Sigmoid colon (tissue), 7 donors: ENCODE data around the gene DYRK1A. TPM values are rescaled to one million over a fixed set of nuclear protein-coding genes. Genes with fewer than 3 reads are reported as not detected.
"Not testable (repeated sequence)": the region's sequence is repeated elsewhere in the genome, so short reads cannot be mapped to it uniquely, and the experiment has no call there.

ENCODE experiments used
- DNase-seq: peaks from one replicate; pipeline ENCODE4 v3.0.0-alpha.2; 2019
- H3K27ac ChIP-seq, 4 donors: fragments of 200-600 bp; sonication (generic); one replicate each; pipeline ENCODE4 v1.5.1; 2016 to 2019; ENCODE audit warnings: mild to moderate bottlenecking in 1 of 4
- H3K27me3 ChIP-seq, 3 donors: fragments of 200-600 bp; sonication (generic); one replicate each; pipeline ENCODE4 v1.5.1; 2019; ENCODE audit warnings: mild to moderate bottlenecking in 1 of 3
- H3K36me3 ChIP-seq, 4 donors: fragments of 200-600 bp; sonication (generic); one replicate each; pipeline ENCODE4 v1.5.1; 2016 to 2019
- H3K4me1 ChIP-seq, 4 donors: fragments of 200-600 bp; sonication (generic); one replicate each; pipeline ENCODE4 v1.5.1; 2017 to 2019
- H3K4me3 ChIP-seq, 4 donors: fragments of 200-600 bp; sonication (generic); one replicate each; pipeline ENCODE4 v1.5.1; 2017 to 2019; ENCODE audit warnings: mild to moderate bottlenecking in 2 of 4, moderate library complexity in 1 of 4
- H3K9me3 ChIP-seq, 4 donors: fragments of 200-600 bp in 3 of 4; sonication (generic) in 3 of 4; one replicate each; pipeline versions ENCODE4 v1.5.1 to v1.6.1; 2013 to 2019
- CTCF ChIP-seq, 4 experiments: fragments of 450-650 bp in 3 of 4; fragments of 200-600 bp in 1 of 4; IDR thresholded peaks; one replicate each; pipeline ENCODE4 v1.5.1; 2016 to 2019; ENCODE audit warnings: antibody characterized with exemption in 4 of 4, mild to moderate bottlenecking in 3 of 4, moderate library complexity in 2 of 4
- EP300 ChIP-seq, 4 donors: sonication (generic); formaldehyde crosslinking; IDR thresholded peaks; one replicate each; pipeline ENCODE4 v1.6.1; 2017; ENCODE audit warnings: antibody characterized with exemption in 4 of 4
- POLR2A ChIP-seq, 2 donors: fragments of 450-650 bp; IDR thresholded peaks; one replicate each; pipeline ENCODE4 v1.6.1; 2016; ENCODE audit warnings: antibody characterized with exemption in 2 of 2, mild to moderate bottlenecking in 2 of 2, moderate library complexity in 2 of 2
- POLR2AphosphoS5 ChIP-seq, 4 donors: sonication (generic); formaldehyde crosslinking; IDR thresholded peaks; one replicate each; pipeline ENCODE4 v1.6.1; 2017; ENCODE audit warnings: antibody characterized with exemption in 4 of 4
- WGBS, 2 donors: extraction: QIAGEN DNeasy Blood & Tissue Kit; methylation state at CpG; one replicate each; pipeline ENCODE4 v1.1.7; 2013; 5-methylcytosine and 5-hydroxymethylcytosine counted together
- intact Hi-C: fragments of 100-400 bp; cut with DNase I; formaldehyde crosslinking; loops from one replicate; pipeline ENCODE4 v1.15.1; 2023
- polyA plus RNA-seq, 3 donors: library from polyadenylated mRNA; stranded (reverse); fragments of 200-250 nt; gene quantifications; one replicate each; pipeline ENCODE4 v1.2.3, GENCODE V29; 2013
- total RNA-seq, 4 donors: library from RNA; depleted of rRNA; stranded (reverse); fragments of >200 nt; gene quantifications; one replicate each; pipeline ENCODE4 v1.1.0, GENCODE V29; 2016
- donor health status: healthy with polysubstance abuse.
- donor health status: Bipolar disorder and iron deficiency.
- donor health status: healthy.

The DYRK1A gene
- total and polyA plus RNA-seq, 7 donors: 11.4 to 74.1 (median 62.9) TPM

GRCh38 chr21:37535130-37535529, 168.6 kb downstream of the DYRK1A start:
- Histone ChIP-seq H3K4me3 (no peak overlapping the region), H3K4me1 (peaks cover 2 to 9% (median 8%) of the 10 kb centered on the region in 4 donors), H3K9me3 (peaks cover 0 to 8% (median 2%) of the 10 kb centered on the region in 4 donors), H3K36me3 (no peaks in the 10 kb centered on the region), H3K27me3 (peaks cover 0 to 7% (median 0%) of the 10 kb centered on the region in 3 donors), H3K27ac (no peak overlapping the region)
- WGBS, 2 donors: 90 to 93% methylated on average over 3 of the region's 3 CpGs
- no peak for DNase-seq
- TF ChIP-seq EP300 (IDR thresholded peaks at IDR 0.05): no peak
- no peak for TF ChIP-seq POLR2AphosphoS5 (IDR thresholded peaks at IDR 0.05)
- TF ChIP-seq CTCF (IDR thresholded peaks at IDR 0.05): no peak
- no peak for TF ChIP-seq POLR2A (IDR thresholded peaks at IDR 0.05)
- intact Hi-C loops: no loop called here

GRCh38 chr21:37535672-37536071, 169.1 kb downstream of the DYRK1A start:
- TF ChIP-seq POLR2A (IDR thresholded peaks at IDR 0.05): no peak
- TF ChIP-seq POLR2AphosphoS5 (IDR thresholded peaks at IDR 0.05): no peak
- 87 to 91% methylated on average over 7 of the region's 7 CpGs for WGBS, 2 donors
- Histone ChIP-seq H3K27ac (no peak overlapping the region), H3K4me1 (peaks cover 2 to 9% (median 7%) of the 10 kb centered on the region in 4 donors), H3K27me3 (peaks cover 0 to 7% (median 0%) of the 10 kb centered on the region in 3 donors), H3K4me3 (no peak overlapping the region), H3K36me3 (no peaks in the 10 kb centered on the region), H3K9me3 (peaks cover 0 to 8% (median 2%) of the 10 kb centered on the region in 4 donors)
- DNase-seq: no peak
- intact Hi-C loops: no loop called here

GRCh38 chr21:37536616-37537278, 170.2 kb downstream of the DYRK1A start:
- Histone ChIP-seq H3K4me3 (no peak overlapping the region), H3K9me3 (peaks cover 0 to 8% (median 2%) of the 10 kb centered on the region in 4 donors), H3K27ac (no peak overlapping the region), H3K36me3 (no peaks in the 10 kb centered on the region), H3K4me1 (peaks cover 0 to 2% (median 2%) of the 10 kb centered on the region in 4 donors), H3K27me3 (peaks cover 0 to 7% (median 0%) of the 10 kb centered on the region in 3 donors)
- DNase-seq: peak; percentile 8
- intact Hi-C loops: no loop called here
- 67% methylated on average over 8 of the region's 8 CpGs for WGBS, 2 donors
- TF ChIP-seq CTCF (IDR thresholded peaks at IDR 0.05): no peak
- TF ChIP-seq POLR2A (IDR thresholded peaks at IDR 0.05): no peak
- TF ChIP-seq POLR2AphosphoS5 (IDR thresholded peaks at IDR 0.05): no peak
- no peak for TF ChIP-seq EP300 (IDR thresholded peaks at IDR 0.05)

- H3K4me3 ChIP-seq: no peak overlapping the region
- DNase-seq: no peak
- H3K27ac ChIP-seq: no peak overlapping the region
- peaks cover 0 to 7% (median 0%) of the 10 kb centered on the region in 3 donors for H3K27me3 ChIP-seq
- WGBS, 2 donors: 85 to 93% methylated on average over 4 of the region's 4 CpGs
- H3K4me1 ChIP-seq: no peaks in the 10 kb centered on the region
- TF ChIP-seq POLR2A (IDR thresholded peaks at IDR 0.05) (no peak), POLR2AphosphoS5 (IDR thresholded peaks at IDR 0.05) (no peak), EP300 (IDR thresholded peaks at IDR 0.05) (no peak), CTCF (IDR thresholded peaks at IDR 0.05) (no peak)
- peaks cover 0 to 8% (median 2%) of the 10 kb centered on the region in 4 donors for H3K9me3 ChIP-seq
- no peaks in the 10 kb centered on the region for H3K36me3 ChIP-seq
- intact Hi-C loops: no loop called here
These were observed 170.9 kb downstream of the DYRK1A start for GRCh38 chr21:37537391-37537996.

- DNase-seq: no peak
- WGBS, 2 donors: 87 to 89% methylated on average over 5 of the region's 5 CpGs
- H3K36me3 ChIP-seq: no peaks in the 10 kb centered on the region
- H3K27ac ChIP-seq: no peak overlapping the region
- TF ChIP-seq CTCF (IDR thresholded peaks at IDR 0.05) (no peak), EP300 (IDR thresholded peaks at IDR 0.05) (no peak), POLR2A (IDR thresholded peaks at IDR 0.05) (no peak), POLR2AphosphoS5 (IDR thresholded peaks at IDR 0.05) (no peak)
- intact Hi-C loops: no loop called here
- H3K9me3 ChIP-seq: peaks cover 0 to 8% (median 2%) of the 10 kb centered on the region in 4 donors
- no peak overlapping the region for H3K4me3 ChIP-seq
- H3K27me3 ChIP-seq: no peaks in the 10 kb centered on the region
- no peaks in the 10 kb centered on the region for H3K4me1 ChIP-seq
These were observed 172.5 kb downstream of the DYRK1A start for GRCh38 chr21:37538971-37539590.

- H3K27ac ChIP-seq, H3K9me3 ChIP-seq, H3K4me1 ChIP-seq, H3K4me3 ChIP-seq, DNase-seq, H3K36me3 ChIP-seq, H3K27me3 ChIP-seq, intact Hi-C loops: not testable (repeated sequence)
- WGBS, 2 donors: 85 to 90% methylated on average over 2 of the region's 2 CpGs
These were observed 174.6 kb downstream of the DYRK1A start for GRCh38 chr21:37541128-37541527.
